Measurements from ENCODE around the gene CD300C.
"Not testable (repeated sequence)": the region's sequence is repeated elsewhere in the genome, so short reads cannot be mapped to it uniquely, and the experiment has no call there.

Gene CD300C

DNA sequence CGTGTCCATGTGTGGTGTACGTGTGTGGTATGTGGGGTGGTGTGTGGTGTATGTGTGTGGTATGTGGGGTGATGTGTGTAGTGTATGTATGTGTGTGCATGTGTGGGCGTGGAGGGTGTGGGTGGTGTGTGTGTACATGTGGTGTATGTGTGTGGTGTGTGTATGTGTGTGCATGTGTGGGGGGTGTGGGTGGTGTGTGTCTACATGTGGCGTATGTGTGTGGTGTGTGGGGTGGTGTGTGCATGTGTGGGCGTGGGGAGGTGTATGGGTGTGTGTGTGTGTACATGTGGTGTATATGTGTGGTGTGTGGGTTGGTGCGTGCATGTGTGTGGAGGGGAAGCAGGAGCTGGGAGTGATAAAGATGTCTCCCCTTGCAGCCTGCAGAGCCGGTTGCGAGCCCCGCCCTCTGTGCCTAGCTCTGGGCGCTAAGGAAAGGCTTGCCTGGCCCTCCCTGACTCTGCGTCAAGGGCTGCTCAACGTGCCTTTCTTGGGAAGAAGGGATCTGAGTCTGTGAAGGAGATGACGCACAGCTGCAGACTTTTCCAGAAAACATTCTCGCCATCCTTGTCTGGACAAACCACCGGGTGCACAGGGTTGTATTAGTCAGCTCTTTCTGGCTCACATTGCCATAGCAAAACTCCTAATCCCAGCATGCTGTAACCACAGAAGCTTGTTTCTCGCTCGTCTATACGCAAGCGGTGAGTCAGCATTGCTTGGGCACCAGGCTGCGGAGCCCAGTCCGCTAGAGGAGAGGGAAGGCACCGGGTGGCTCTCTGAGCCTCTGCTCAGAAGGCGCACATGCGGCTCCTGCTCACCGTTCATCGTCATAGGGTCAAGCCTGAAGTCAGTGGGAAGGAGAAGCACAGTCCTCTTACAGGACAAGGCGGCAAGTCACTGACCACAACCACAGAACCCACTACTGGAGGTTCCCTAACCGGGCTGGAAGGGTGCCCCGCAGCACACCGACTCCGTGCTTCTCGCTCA is 23.4 kb upstream of the CD300C start:
- Mint-ChIP-seq H3K9me3 (no peaks in the 10 kb centered on the region), H3K4me3 (peak overlapping the region; percentile 30), H3K36me3 (ENCODE audit: low read depth) (no peaks in the 10 kb centered on the region), H3K27me3 (peaks cover 15% of the 10 kb centered on the region), H3K27ac (peak overlapping the region; percentile 57), H3K4me1 (ENCODE audit: low read depth) (peaks cover 68% of the 10 kb centered on the region)
- intact Hi-C loops (cut with micrococcal nuclease) = loop anchor here (1.0 to 2.0 kb wide), 2 partner anchors 15 to 73 kb away; no protein-coding TSS in a partner anchor

DNA sequence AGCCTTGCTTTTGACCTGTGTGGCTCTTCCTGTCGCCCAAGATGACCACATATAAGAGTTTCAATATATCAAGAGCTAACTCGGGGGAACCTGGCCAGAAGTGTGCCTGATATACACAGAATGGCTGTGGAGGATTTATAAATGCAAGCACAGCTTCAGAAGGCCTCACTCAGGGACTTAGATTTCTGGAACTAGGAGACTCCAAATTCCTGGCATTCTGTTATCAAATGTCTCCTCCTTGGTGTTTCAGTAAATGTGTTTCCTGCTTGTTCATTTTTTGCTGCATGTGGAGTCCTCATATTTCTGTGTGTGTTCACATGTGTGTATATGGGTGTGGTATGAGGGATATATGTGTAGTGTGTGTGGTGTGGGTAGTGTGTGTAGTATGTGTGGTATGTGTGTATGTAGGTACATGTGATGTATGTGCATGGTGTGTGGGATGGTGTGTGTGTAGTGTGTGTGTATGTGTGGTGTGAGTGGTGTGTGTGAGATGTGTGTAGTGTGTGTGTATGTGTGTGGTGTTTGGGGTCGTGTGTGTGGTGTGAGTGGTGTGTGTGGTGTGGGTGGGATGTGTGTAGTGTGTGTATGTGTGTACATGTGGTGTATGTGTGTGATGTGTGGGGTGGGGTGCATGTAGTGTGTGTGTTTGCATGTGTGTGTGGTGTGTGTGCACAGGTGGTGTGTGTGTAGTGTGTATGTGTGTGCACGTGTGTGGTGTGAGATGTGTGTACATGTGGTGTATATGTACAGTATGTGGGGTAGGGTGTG is 22.4 kb upstream of the CD300C start:
- H3K4me1 Mint-ChIP-seq (ENCODE audit: low read depth) = peaks cover 78% of the 10 kb centered on the region
- no peaks in the 10 kb centered on the region for H3K9me3 Mint-ChIP-seq
- no peak overlapping the region for H3K4me3 Mint-ChIP-seq
- H3K36me3 Mint-ChIP-seq (ENCODE audit: low read depth) = peaks cover 9% of the 10 kb centered on the region
- peak overlapping the region; percentile 57 for H3K27ac Mint-ChIP-seq
- peaks cover 19% of the 10 kb centered on the region for H3K27me3 Mint-ChIP-seq
- intact Hi-C loops (cut with micrococcal nuclease) = loop anchor here (2.0 kb wide), 1 partner anchor 13 kb away; no protein-coding TSS in a partner anchor

DNA sequence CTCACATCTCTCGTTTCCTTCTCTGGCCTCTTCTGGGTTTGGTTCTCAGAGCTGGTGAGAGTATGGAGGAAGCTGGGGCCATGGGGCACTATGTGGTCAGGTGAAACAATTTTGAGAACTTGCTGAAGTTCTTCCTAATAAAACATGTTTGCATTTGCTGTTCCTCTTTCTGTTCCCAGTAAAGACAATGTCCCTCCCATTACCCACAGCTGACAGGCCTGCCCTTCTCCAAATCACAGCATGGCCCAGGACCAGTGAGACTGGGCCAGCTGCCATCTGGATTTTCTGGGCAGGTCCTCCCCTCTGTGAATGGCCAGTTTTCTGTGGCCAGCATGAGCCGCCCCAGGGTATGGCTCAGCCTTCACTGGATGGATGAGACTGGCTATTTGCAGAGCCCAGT is 21.5 kb upstream of the CD300C start, which contains the start of gene CD300H:
TSS of gene CD300H (minus strand) at position 113 of the 400 bp plus-strand sequence.
- intact Hi-C loops (cut with micrococcal nuclease) = loop anchor here (1.0 kb wide), 1 partner anchor 21 kb away; the partner anchor contains the start of gene CD300C
- Mint-ChIP-seq H3K27me3 (peaks cover 21% of the 10 kb centered on the region), H3K36me3 (ENCODE audit: low read depth) (peaks cover 13% of the 10 kb centered on the region), H3K4me3 (peak within 1 kb of the TSS; percentile 81), H3K4me1 (ENCODE audit: low read depth) (peaks cover 82% of the 10 kb centered on the region), H3K9me3 (no peaks in the 10 kb centered on the region), H3K27ac (peak within 1 kb of the TSS; percentile 78)

DNA sequence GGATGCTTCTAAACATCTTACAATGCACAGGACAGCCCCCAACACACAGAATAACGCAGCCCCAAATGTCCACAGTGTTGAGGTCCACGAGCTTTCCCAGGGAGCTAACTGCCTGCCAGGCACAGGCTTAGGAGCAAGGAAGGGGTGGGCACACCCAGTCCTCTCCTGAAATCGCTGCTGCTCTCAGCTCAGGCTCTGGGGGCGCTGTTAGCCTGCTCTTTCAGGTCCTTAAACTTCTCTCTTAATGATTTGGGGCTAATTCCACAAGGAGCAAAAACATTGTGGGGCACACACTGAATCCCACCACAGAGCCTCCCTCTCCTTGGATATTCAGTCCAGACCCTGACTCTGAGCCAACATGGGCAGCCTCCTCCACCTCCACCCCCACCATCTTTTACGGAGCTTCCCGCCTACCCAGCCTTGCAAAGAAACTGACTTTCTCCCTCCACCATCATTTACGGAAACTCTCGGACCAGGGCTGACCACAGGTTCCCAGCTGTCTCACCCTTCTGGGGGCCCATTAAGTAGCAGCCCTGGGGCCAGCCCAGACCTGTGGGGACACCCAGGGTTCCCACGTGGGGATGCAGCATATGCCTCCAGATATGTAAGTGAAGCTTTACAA is 20.3 kb upstream of the CD300C start:
- Mint-ChIP-seq H3K4me3 (peak overlapping the region; percentile 81), H3K9me3 (no peaks in the 10 kb centered on the region), H3K27ac (peak overlapping the region; percentile 16), H3K36me3 (ENCODE audit: low read depth) (peaks cover 24% of the 10 kb centered on the region), H3K27me3 (peaks cover 30% of the 10 kb centered on the region), H3K4me1 (ENCODE audit: low read depth) (peaks cover 86% of the 10 kb centered on the region)
- intact Hi-C loops (cut with micrococcal nuclease) = loop anchor here (1.0 kb wide), 2 partner anchors 33 to 80 kb away; no protein-coding TSS in a partner anchor

DNA sequence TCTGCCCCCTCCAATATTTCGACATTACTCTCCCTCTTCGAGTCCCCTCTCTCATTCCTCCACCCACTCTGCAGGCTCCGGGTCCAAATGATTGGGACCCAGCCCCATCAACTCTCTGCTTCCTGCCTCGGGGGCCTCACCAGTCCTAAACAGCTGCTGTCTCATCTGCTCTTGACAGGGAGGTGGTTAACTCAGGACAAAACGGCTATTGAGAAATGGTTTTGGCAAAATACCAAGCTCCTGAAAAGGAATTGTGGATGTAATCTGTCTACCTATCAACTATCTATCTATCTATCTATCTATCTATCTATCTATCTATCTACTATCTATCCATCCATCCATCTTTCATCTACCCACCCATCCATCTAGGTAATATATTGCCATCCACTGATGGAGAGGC is 19.2 kb upstream of the CD300C start:
- Mint-ChIP-seq H3K4me1 (ENCODE audit: low read depth) (peaks cover 82% of the 10 kb centered on the region), H3K27me3 (peaks cover 28% of the 10 kb centered on the region), H3K4me3 (peak overlapping the region; percentile 57), H3K27ac (peak overlapping the region; percentile 51), H3K9me3 (no peaks in the 10 kb centered on the region), H3K36me3 (ENCODE audit: low read depth) (peaks cover 27% of the 10 kb centered on the region)
- intact Hi-C loops (cut with micrococcal nuclease) = no loop called here

DNA sequence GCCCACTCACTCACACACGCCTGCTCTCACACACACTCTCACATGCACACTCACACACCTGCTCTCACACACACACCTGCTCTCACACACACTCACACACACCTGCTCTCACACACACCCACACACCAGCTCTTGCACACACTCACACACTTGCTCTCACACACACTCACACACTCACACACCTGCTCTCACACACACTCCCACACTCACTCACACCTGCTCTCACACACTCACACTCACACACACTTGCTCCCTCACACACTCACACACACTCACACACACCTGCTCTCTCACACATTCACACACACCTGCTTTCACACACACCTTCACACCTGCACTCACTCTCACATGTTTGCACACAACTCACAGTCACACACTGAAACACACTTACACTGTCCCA is 17.4 kb upstream of the CD300C start:
- H3K4me3 Mint-ChIP-seq = peak overlapping the region; percentile 5
- intact Hi-C loops (cut with micrococcal nuclease) = no loop called here
- no peaks in the 10 kb centered on the region for H3K9me3 Mint-ChIP-seq
- peaks cover 28% of the 10 kb centered on the region for H3K27me3 Mint-ChIP-seq
- peaks cover 76% of the 10 kb centered on the region for H3K4me1 Mint-ChIP-seq (ENCODE audit: low read depth)
- peaks cover 27% of the 10 kb centered on the region for H3K36me3 Mint-ChIP-seq (ENCODE audit: low read depth)
- H3K27ac Mint-ChIP-seq = peak overlapping the region; percentile 6

DNA sequence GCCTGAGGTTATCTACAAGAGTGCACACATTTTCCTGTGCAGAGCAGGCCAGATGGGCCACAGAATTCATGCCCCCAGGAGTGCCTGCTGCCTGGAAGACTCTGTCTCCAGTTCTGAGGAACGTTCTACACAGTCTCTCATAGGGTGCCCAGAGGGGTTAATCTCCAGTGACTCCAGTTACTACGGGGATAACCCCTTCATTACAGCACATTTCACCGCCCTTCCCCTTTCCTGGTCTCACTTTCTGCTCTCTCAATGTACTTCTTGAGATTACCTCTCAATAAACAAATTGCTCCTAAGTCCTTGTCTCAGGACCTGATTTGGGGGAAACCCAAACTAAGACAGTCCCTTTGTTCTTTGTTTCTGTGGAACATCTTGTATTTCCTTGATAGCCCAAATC is 15.7 kb upstream of the CD300C start:
- H3K9me3 Mint-ChIP-seq = no peaks in the 10 kb centered on the region
- peaks cover 32% of the 10 kb centered on the region for H3K36me3 Mint-ChIP-seq (ENCODE audit: low read depth)
- H3K4me1 Mint-ChIP-seq (ENCODE audit: low read depth) = peaks cover 77% of the 10 kb centered on the region
- no peak overlapping the region for H3K4me3 Mint-ChIP-seq
- H3K27ac Mint-ChIP-seq = peak overlapping the region; percentile 26
- intact Hi-C loops (cut with micrococcal nuclease) = no loop called here
- peaks cover 28% of the 10 kb centered on the region for H3K27me3 Mint-ChIP-seq

DNA sequence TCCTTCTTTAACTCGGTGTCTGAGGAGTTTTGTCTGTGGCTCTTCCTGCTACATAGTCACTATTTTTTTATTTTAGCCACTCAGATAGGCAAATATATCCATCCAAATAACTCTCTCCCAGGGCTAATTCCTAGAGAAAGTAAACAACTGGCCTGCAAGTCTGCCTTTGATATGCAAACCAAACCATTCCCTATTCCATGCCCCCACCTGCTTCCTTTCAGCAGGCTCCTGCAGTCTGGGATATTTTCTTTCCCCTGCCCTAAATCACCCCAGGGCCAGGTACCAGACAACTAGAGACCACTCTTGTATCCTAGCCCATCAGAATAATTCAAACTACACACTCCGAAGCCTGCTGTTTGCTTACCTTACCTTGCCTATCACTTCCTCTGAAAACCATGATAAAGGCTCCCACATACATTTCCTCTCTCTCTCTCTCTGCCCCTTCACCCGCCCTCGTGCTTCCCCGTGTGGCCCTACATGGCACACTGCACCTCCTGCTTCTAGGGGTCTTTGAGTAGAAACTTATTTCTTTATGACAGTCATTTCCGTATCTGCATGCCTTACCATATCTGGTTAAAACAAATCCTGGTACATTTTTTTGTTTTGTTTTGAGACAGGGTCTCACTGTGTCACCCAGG is 13.1 kb upstream of the CD300C start:
- peaks cover 81% of the 10 kb centered on the region for H3K4me1 Mint-ChIP-seq (ENCODE audit: low read depth)
- H3K36me3 Mint-ChIP-seq (ENCODE audit: low read depth) = peaks cover 37% of the 10 kb centered on the region
- H3K4me3 Mint-ChIP-seq = peak overlapping the region; percentile 51
- H3K27me3 Mint-ChIP-seq = peaks cover 21% of the 10 kb centered on the region
- H3K9me3 Mint-ChIP-seq = no peaks in the 10 kb centered on the region
- H3K27ac Mint-ChIP-seq = peak overlapping the region; percentile 87
- intact Hi-C loops (cut with micrococcal nuclease) = no loop called here

DNA sequence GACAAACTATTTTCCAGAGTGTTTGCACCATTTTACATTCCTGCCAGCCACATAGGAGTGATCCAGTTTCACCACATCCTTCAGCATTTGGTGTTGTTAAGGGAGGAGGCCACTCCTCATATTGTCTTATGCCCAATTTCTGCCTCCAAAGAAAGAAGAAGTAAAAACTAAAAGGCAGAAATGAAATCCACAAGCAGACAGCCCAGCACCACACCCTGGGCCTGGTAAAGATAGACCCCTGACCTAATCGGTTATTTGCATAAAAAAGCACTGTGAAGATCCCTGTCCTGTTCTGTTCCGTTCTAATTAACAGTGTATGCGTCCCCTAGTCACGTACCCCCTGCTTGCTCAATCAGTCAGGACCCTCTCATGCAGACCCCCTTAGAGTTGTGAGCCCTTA is 12.5 kb upstream of the CD300C start:
- Mint-ChIP-seq H3K27me3 (peaks cover 17% of the 10 kb centered on the region), H3K27ac (peak overlapping the region; percentile 87), H3K36me3 (ENCODE audit: low read depth) (peaks cover 31% of the 10 kb centered on the region), H3K4me3 (peak overlapping the region; percentile 51), H3K4me1 (ENCODE audit: low read depth) (peaks cover 80% of the 10 kb centered on the region)
- H3K9me3 Mint-ChIP-seq; intact Hi-C loops (cut with micrococcal nuclease): not testable (repeated sequence)

DNA sequence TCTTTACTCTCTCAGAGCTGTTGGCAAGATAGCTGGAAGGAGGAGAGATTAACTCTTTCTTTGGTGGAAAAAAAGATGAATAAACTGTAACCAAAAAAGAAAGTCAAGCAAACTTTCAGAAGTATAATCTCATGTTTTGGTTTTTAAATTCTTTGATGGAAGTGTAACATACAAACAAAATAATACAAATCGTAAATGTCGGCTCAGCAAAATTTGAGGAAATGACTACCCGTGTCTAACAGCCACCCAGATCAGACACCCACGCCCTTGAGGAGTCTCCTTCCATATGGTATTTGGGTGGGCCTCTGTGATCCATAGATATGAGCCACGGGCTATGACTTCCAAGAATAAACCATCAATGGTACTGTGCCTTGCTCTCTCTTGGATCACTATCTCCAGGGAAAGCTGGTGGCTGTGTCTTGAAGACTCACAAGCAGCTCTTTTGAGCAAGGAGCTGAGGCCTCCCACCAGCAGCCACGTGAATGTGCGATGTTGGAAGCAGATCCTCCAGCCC is 9.6 kb upstream of the CD300C start:
- H3K4me1 Mint-ChIP-seq (ENCODE audit: low read depth) = peaks cover 85% of the 10 kb centered on the region
- no peaks in the 10 kb centered on the region for H3K9me3 Mint-ChIP-seq
- H3K27ac Mint-ChIP-seq = peak overlapping the region; percentile 26
- intact Hi-C loops (cut with micrococcal nuclease) = loop anchor here (2.0 kb wide), 1 partner anchor 13 kb away; no protein-coding TSS in a partner anchor
- peaks cover 16% of the 10 kb centered on the region for H3K27me3 Mint-ChIP-seq
- H3K36me3 Mint-ChIP-seq (ENCODE audit: low read depth) = peaks cover 11% of the 10 kb centered on the region
- H3K4me3 Mint-ChIP-seq = no peak overlapping the region

DNA sequence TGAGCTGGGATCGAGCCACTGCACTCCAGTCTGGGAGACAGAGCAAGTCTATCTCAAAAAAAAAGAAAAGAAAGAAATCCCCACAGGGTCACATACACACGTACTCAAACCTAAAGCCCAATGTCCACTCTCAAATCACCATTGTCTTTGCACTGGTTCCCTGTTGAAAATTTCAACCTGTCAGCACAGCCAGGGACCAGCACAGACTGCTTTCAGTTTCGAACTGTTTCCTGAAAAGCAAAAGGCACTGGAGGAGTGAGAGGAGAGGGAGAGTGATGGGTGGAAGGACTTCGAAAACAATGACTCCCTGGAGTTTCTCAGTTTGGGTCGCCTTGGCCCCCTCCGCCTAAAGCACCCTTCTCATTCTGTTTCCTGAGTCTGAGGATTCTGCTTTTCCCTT is 9.0 kb upstream of the CD300C start:
- Mint-ChIP-seq H3K27ac (peak overlapping the region; percentile 26), H3K4me3 (no peak overlapping the region), H3K36me3 (ENCODE audit: low read depth) (peaks cover 11% of the 10 kb centered on the region), H3K9me3 (no peaks in the 10 kb centered on the region), H3K27me3 (peaks cover 20% of the 10 kb centered on the region), H3K4me1 (ENCODE audit: low read depth) (peaks cover 91% of the 10 kb centered on the region)
- intact Hi-C loops (cut with micrococcal nuclease) = loop anchor here (2.0 kb wide), 1 partner anchor 14 kb away; no protein-coding TSS in a partner anchor

DNA sequence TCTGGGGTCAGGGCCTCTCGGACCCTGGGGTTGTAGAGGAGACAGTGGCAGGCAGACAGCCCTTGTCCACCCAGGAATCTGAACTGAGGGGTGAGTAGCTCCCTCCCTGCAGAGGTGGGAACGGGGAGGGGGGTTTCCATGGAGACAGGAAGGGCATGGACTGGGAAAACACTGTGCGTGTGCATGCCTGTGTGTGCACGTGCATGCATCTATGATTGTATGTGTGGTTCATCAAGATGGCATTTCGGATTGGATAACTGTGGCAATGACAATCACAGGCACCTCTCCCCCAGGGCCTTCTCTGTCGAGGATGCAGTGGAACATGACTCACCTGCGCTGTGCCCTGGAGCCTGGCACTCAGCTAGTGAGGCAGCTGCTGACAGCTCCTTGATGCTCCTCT is 6.1 kb upstream of the CD300C start:
- H3K4me3 Mint-ChIP-seq = no peak overlapping the region
- peak overlapping the region; percentile 17 for H3K27ac Mint-ChIP-seq
- peaks cover 24% of the 10 kb centered on the region for H3K27me3 Mint-ChIP-seq
- intact Hi-C loops (cut with micrococcal nuclease) = no loop called here
- H3K9me3 Mint-ChIP-seq = no peaks in the 10 kb centered on the region
- H3K4me1 Mint-ChIP-seq (ENCODE audit: low read depth) = peaks cover 89% of the 10 kb centered on the region
- peaks cover 11% of the 10 kb centered on the region for H3K36me3 Mint-ChIP-seq (ENCODE audit: low read depth)

DNA sequence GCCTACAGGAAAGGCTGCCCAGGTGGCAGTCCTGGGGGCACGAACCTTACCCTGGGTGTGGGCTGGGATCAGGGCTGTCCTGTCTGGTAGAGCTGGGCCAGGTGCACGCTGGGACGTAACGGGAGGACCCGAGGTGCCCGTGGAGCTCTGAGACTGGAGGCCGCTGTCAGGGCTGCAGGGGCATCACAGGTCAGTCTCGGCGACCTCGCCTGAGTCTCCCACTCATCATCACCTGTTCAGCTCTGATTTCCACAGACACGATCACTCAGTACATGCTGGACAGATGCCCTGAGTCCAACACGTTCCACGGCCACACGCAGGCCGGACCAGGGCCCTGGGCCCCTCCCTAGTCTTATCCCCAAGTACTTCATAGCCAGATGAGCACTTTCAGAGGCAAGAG is 4.7 kb upstream of the CD300C start:
- intact Hi-C loops (cut with micrococcal nuclease) = no loop called here
- Mint-ChIP-seq H3K27me3 (peaks cover 21% of the 10 kb centered on the region), H3K36me3 (ENCODE audit: low read depth) (peaks cover 3% of the 10 kb centered on the region), H3K4me3 (no peak overlapping the region), H3K4me1 (ENCODE audit: low read depth) (peaks cover 90% of the 10 kb centered on the region), H3K9me3 (no peaks in the 10 kb centered on the region), H3K27ac (peak overlapping the region; percentile 45)
